Activated CD4-positive, alpha-beta memory T cell treated with anti-CD3 and anti-CD28 coated beads for 36 hours (primary cell): ENCODE results near the gene BCO2. TPM values are rescaled to one million over a fixed set of nuclear protein-coding genes. Genes with fewer than 3 reads are reported as not detected.

Experiments used
- CTCF ChIA-PET: fragments of 350-600 bp; sonication (Branson Sonifier 250); formaldehyde crosslinking; loops from one replicate; lab custom pipeline; 2021; ENCODE audit warnings: antibody characterized with exemption, inconsistent platforms; lab: Charles Lee
- POLR2A ChIA-PET: fragments of 350-600 bp; sonication (Branson Sonifier 250); formaldehyde crosslinking; loops from one replicate; lab custom pipeline; 2021; ENCODE audit warnings: antibody characterized with exemption; lab: Charles Lee
- DNase-seq: peaks from one replicate; pipeline ENCODE4 v3.0.0-alpha.2; 2020
- H3K27ac Mint-ChIP-seq: one replicate; pipeline ENCODE4 v1.8.0; 2021; ENCODE audit warnings: mixed read lengths
- H3K27me3 Mint-ChIP-seq: one replicate; pipeline ENCODE4 v1.8.0; 2021; ENCODE audit warnings: mixed read lengths
- H3K36me3 Mint-ChIP-seq: one replicate; pipeline ENCODE4 v1.8.0; 2021; ENCODE audit warnings: mixed read lengths
- H3K4me1 Mint-ChIP-seq: one replicate; pipeline ENCODE4 v1.8.0; 2021; ENCODE audit warnings: low read depth, mixed read lengths
- H3K4me3 Mint-ChIP-seq: one replicate; pipeline ENCODE4 v1.8.0; 2021; ENCODE audit warnings: mild to moderate bottlenecking, mixed read lengths
- H3K9me3 Mint-ChIP-seq: one replicate; pipeline ENCODE4 v1.8.0; 2021; ENCODE audit warnings: mixed read lengths
- intact Hi-C: fragments of 100-400 bp; cut with micrococcal nuclease; formaldehyde crosslinking; loops from one replicate; pipeline ENCODE4 v1.15.1; 2023
- total RNA-seq, 2 experiments: library from RNA; stranded (reverse); gene quantifications; one replicate each; pipeline ENCODE4 v1.2.3, GENCODE V29; 2021

Gene BCO2
- total RNA-seq, 2 experiments from 2014 or later: 0.73 to 1.3 TPM

- intact Hi-C loops: loop anchor here (5.0 to 10.0 kb wide), 3 partner anchors 293 to 1055 kb away; partner anchors contain the start of genes ALG9 and DIXDC1
These were observed 54.6 kb downstream of the BCO2 start for GRCh38 chr11:112229746-112230433.

GRCh38 chr11:112231952-112232351 is 56.6 kb downstream of the BCO2 start:
- Mint-ChIP-seq H3K27ac (no peak overlapping the region), H3K4me3 (no peak overlapping the region), H3K9me3 (no peaks in the 10 kb centered on the region), H3K4me1 (peaks cover 17% of the 10 kb centered on the region), H3K36me3 (peaks cover 34% of the 10 kb centered on the region), H3K27me3 (no peaks in the 10 kb centered on the region)
- no peak for DNase-seq
- ChIA-PET CTCF (interaction anchor here (3.2 kb wide), 1 partner anchor 48 kb away, joined by 22 read pairs; no protein-coding TSS in a partner anchor), POLR2A (no interaction called here)
- intact Hi-C loops: no loop called here

More at GRCh38 chr11:112229746-112230433, 54.6 kb downstream of the BCO2 start:
- POLR2A ChIA-PET: no interaction called here
- Mint-ChIP-seq H3K27me3 (no peaks in the 10 kb centered on the region), H3K4me3 (no peak overlapping the region), H3K27ac (no peak overlapping the region), H3K4me1 (peaks cover 21% of the 10 kb centered on the region), H3K36me3 (peaks cover 25% of the 10 kb centered on the region), H3K9me3 (no peaks in the 10 kb centered on the region)
- no peak for DNase-seq
- CTCF ChIA-PET: interaction anchor here (1.3 to 1.6 kb wide), 2 partner anchors 10 to 50 kb away, joined by 7 to 11 read pairs; no protein-coding TSS in a partner anchor

- no peaks in the 10 kb centered on the region for H3K9me3 Mint-ChIP-seq
- H3K27me3 Mint-ChIP-seq: no peaks in the 10 kb centered on the region
- CTCF ChIA-PET: no interaction called here
- POLR2A ChIA-PET: no interaction called here
- H3K4me3 Mint-ChIP-seq: no peak overlapping the region
- no peaks in the 10 kb centered on the region for H3K4me1 Mint-ChIP-seq
- peaks cover 42% of the 10 kb centered on the region for H3K36me3 Mint-ChIP-seq
- DNase-seq: no peak
- intact Hi-C loops: no loop called here
- no peak overlapping the region for H3K27ac Mint-ChIP-seq
These were observed 60.6 kb downstream of the BCO2 start for GRCh38 chr11:112235750-112236390.

GRCh38 chr11:112237451-112237850 is 62.1 kb downstream of the BCO2 start:
- ChIA-PET POLR2A (no interaction called here), CTCF (interaction anchor here (1.1 kb wide), 1 partner anchor 43 kb away, joined by 4 read pairs; no protein-coding TSS in a partner anchor)
- Mint-ChIP-seq H3K36me3 (peaks cover 48% of the 10 kb centered on the region), H3K27me3 (no peaks in the 10 kb centered on the region), H3K4me1 (no peaks in the 10 kb centered on the region), H3K9me3 (no peaks in the 10 kb centered on the region), H3K4me3 (no peak overlapping the region), H3K27ac (no peak overlapping the region)
- DNase-seq: no peak
- intact Hi-C loops: no loop called here

GRCh38 chr11:112238041-112238440 is 62.7 kb downstream of the BCO2 start:
- CTCF ChIA-PET: no interaction called here
- no peaks in the 10 kb centered on the region for H3K4me1 Mint-ChIP-seq

GRCh38 chr11:112241486-112241885 is 66.2 kb downstream of the BCO2 start:
- DNase-seq: no peak
- ChIA-PET CTCF (interaction anchor here (0.8 kb wide), 1 partner anchor 38 kb away, joined by 3 read pairs; no protein-coding TSS in a partner anchor), POLR2A (no interaction called here)
- H3K36me3 Mint-ChIP-seq: peaks cover 50% of the 10 kb centered on the region
- no peaks in the 10 kb centered on the region for H3K4me1 Mint-ChIP-seq
- no peak overlapping the region for H3K4me3 Mint-ChIP-seq
- H3K27me3 Mint-ChIP-seq: no peaks in the 10 kb centered on the region
- H3K27ac Mint-ChIP-seq: no peak overlapping the region
- peaks cover 22% of the 10 kb centered on the region for H3K9me3 Mint-ChIP-seq
- intact Hi-C loops: no loop called here

More at GRCh38 chr11:112238041-112238440, 62.7 kb downstream of the BCO2 start:
- Mint-ChIP-seq H3K27ac (no peak overlapping the region), H3K9me3 (peaks cover 5% of the 10 kb centered on the region), H3K27me3 (no peaks in the 10 kb centered on the region), H3K36me3 (peaks cover 50% of the 10 kb centered on the region), H3K4me3 (no peak overlapping the region)
- no peak for DNase-seq
- POLR2A ChIA-PET: no interaction called here
- intact Hi-C loops: no loop called here

- Mint-ChIP-seq H3K27ac (no peak overlapping the region), H3K4me3 (no peak overlapping the region), H3K36me3 (peaks cover 12% of the 10 kb centered on the region), H3K27me3 (no peaks in the 10 kb centered on the region), H3K9me3 (peaks cover 22% of the 10 kb centered on the region), H3K4me1 (no peaks in the 10 kb centered on the region)
- CTCF ChIA-PET: no interaction called here
- POLR2A ChIA-PET: no interaction called here
- intact Hi-C loops: no loop called here
- no peak for DNase-seq
These were observed 71.9 kb downstream of the BCO2 start for GRCh38 chr11:112247201-112247600.

GRCh38 chr11:112248201-112248600 is 72.9 kb downstream of the BCO2 start:
- ChIA-PET CTCF (no interaction called here), POLR2A (no interaction called here)
- Mint-ChIP-seq H3K27ac (no peak overlapping the region), H3K27me3 (no peaks in the 10 kb centered on the region), H3K9me3 (peaks cover 17% of the 10 kb centered on the region), H3K36me3 (peaks cover 6% of the 10 kb centered on the region), H3K4me3 (no peak overlapping the region), H3K4me1 (no peaks in the 10 kb centered on the region)
- intact Hi-C loops: no loop called here
- DNase-seq: no peak

- ChIA-PET CTCF (no interaction called here), POLR2A (no interaction called here)
- H3K4me1 Mint-ChIP-seq: no peaks in the 10 kb centered on the region
- H3K27ac Mint-ChIP-seq: no peak overlapping the region
- no peak overlapping the region for H3K4me3 Mint-ChIP-seq
- intact Hi-C loops: no loop called here
- H3K36me3 Mint-ChIP-seq: no peaks in the 10 kb centered on the region
- peaks cover 3% of the 10 kb centered on the region for H3K9me3 Mint-ChIP-seq
- no peaks in the 10 kb centered on the region for H3K27me3 Mint-ChIP-seq
- DNase-seq: no peak
These were observed 74.7 kb downstream of the BCO2 start for GRCh38 chr11:112249871-112250610.

GRCh38 chr11:112253605-112254242 is 78.4 kb downstream of the BCO2 start:
- no peaks in the 10 kb centered on the region for H3K27me3 Mint-ChIP-seq
- ChIA-PET CTCF (no interaction called here), POLR2A (interaction anchor here (0.6 kb wide), 1 partner anchor 84 kb away, joined by 3 read pairs; no protein-coding TSS in a partner anchor)
- no peak overlapping the region for H3K27ac Mint-ChIP-seq
- H3K36me3 Mint-ChIP-seq: no peaks in the 10 kb centered on the region
- H3K9me3 Mint-ChIP-seq: no peaks in the 10 kb centered on the region
- intact Hi-C loops: no loop called here
- no peak for DNase-seq
- no peaks in the 10 kb centered on the region for H3K4me1 Mint-ChIP-seq
- H3K4me3 Mint-ChIP-seq: no peak overlapping the region

- DNase-seq: no peak
- intact Hi-C loops: no loop called here
- Mint-ChIP-seq H3K9me3 (no peaks in the 10 kb centered on the region), H3K27me3 (no peaks in the 10 kb centered on the region), H3K4me1 (no peaks in the 10 kb centered on the region), H3K36me3 (no peaks in the 10 kb centered on the region), H3K4me3 (no peak overlapping the region), H3K27ac (no peak overlapping the region)
- ChIA-PET POLR2A (no interaction called here), CTCF (no interaction called here)
These were observed 79.9 kb downstream of the BCO2 start for GRCh38 chr11:112255067-112255720.
